ENCODE measurements around the gene YIPF6.

DNA sequence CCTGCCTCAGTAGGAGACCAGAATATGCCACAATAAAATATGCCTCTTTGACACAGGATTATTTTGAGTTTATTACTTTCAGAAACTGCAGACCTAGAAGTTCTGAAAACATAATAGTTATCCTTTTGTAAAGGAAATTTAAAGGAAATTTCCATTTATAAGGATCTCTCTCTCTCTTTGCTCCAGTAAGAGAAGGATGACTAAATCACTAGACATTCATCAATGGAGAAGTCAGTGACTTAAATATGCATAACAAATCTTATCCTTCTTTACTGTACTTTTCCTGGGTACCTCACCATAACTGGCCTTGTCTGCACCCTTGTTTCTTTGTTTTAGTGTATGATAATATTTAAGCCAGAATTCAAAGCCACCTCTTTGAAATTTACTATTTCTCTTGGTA lies 37.3 kb upstream of the YIPF6 start:
- TF ChIP-seq EZH2 (IDR thresholded peaks at IDR 0.05; ENCODE audit: borderline replicate concordance, low read length): no peak
- TF ChIP-seq, protein P1, sequence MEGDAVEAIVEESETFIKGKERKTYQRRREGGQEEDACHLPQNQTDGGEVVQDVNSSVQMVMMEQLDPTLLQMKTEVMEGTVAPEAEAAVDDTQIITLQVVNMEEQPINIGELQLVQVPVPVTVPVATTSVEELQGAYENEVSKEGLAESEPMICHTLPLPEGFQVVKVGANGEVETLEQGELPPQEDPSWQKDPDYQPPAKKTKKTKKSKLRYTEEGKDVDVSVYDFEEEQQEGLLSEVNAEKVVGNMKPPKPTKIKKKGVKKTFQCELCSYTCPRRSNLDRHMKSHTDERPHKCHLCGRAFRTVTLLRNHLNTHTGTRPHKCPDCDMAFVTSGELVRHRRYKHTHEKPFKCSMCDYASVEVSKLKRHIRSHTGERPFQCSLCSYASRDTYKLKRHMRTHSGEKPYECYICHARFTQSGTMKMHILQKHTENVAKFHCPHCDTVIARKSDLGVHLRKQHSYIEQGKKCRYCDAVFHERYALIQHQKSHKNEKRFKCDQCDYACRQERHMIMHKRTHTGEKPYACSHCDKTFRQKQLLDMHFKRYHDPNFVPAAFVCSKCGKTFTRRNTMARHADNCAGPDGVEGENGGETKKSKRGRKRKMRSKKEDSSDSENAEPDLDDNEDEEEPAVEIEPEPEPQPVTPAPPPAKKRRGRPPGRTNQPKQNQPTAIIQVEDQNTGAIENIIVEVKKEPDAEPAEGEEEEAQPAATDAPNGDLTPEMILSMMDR (IDR thresholded peaks at IDR 0.05; ENCODE audit: low read length): no peak
